IMR-90 (cell line): ENCODE data around the gene FRMD5. TPM values are rescaled to one million over a fixed set of nuclear protein-coding genes. Genes with fewer than 3 reads are reported as not detected.
A peak's percentile ranks its signal among the peaks of the same experiment; 100 is the strongest.

Source experiments
- ATAC-seq: fragments of 200-7000 bp; cut with Tn5 transposase; 2 replicates; pipeline ENCODE4 v1.9.1; 2020; ENCODE audit warnings: low read depth, mild to moderate bottlenecking, moderate library complexity
- BruUV-seq: library from RNA; stranded (reverse); fragments of 400-500 nt; replicated peaks from 2 replicates; lab custom pipeline; 2021; lab: Mats Ljungman, UMichigan
- CTCF ChIA-PET: fragments of 300-600 bp; formaldehyde crosslinking; extraction: SDS; loops from one replicate; lab custom pipeline; 2021; ENCODE audit warnings: antibody characterized with exemption; lab: Yijun Ruan, JAX
- POLR2A ChIA-PET: fragments of 300-600 bp; sonication (Branson Sonifier 250); formaldehyde crosslinking; loops from one replicate; lab custom pipeline; 2022; ENCODE audit warnings: antibody characterized with exemption; ENCODE audit not compliant: unreplicated experiment; lab: Charles Lee
- DNase-seq: peaks from one replicate; pipeline ENCODE4 v3.0.0; 2013
- H2AFZ ChIP-seq: replicated peaks from 2 replicates; pipeline ENCODE3; 2013; ENCODE audit warnings: low read length, mild to moderate bottlenecking; ENCODE audit not compliant: poor library complexity
- H2AK5ac ChIP-seq: 2 replicates; pipeline ENCODE4 v1.6.1; 2013; ENCODE audit warnings: low read depth, low read length, inconsistent platforms
- H2AK9ac ChIP-seq: replicated peaks from 2 replicates; pipeline ENCODE3; 2013; ENCODE audit warnings: mild to moderate bottlenecking, low read depth, low read length, moderate library complexity; ENCODE audit not compliant: poor library complexity
- H2BK120ac ChIP-seq: 2 replicates; pipeline ENCODE4 v1.6.1; 2013; ENCODE audit warnings: low read depth, low read length, inconsistent platforms
- H2BK15ac ChIP-seq: 3 replicates; pipeline ENCODE4 v1.6.1; 2013; ENCODE audit warnings: low read depth, low read length, inconsistent platforms
- H2BK20ac ChIP-seq: 2 replicates; pipeline ENCODE4 v1.6.1; 2013; ENCODE audit warnings: low read depth, mild to moderate bottlenecking, inconsistent platforms, low read length, moderate library complexity
- H2BK5ac ChIP-seq: 2 replicates; pipeline ENCODE4 v1.6.1; 2013; ENCODE audit warnings: mild to moderate bottlenecking, low read depth, low read length, inconsistent platforms; ENCODE audit not compliant: poor library complexity, severe bottlenecking
- H3K14ac ChIP-seq: replicated peaks from 2 replicates; pipeline ENCODE4 v1.6.1; 2013; ENCODE audit warnings: low read depth, low read length, inconsistent platforms
- H3K18ac ChIP-seq: 2 replicates; pipeline ENCODE4 v1.6.1; 2013; ENCODE audit warnings: low read depth, low read length, control low read depth
- H3K23ac ChIP-seq: 2 replicates; pipeline ENCODE4 v1.6.1; 2013; ENCODE audit warnings: low read depth, low read length, inconsistent platforms
- H3K27ac ChIP-seq: 2 replicates; pipeline ENCODE4 v1.5.1; 2013; ENCODE audit warnings: mild to moderate bottlenecking, control low read depth, low read length; ENCODE audit not compliant: insufficient read depth
- H3K27me3 ChIP-seq: 2 replicates; pipeline ENCODE4 v1.6.1; 2013; ENCODE audit warnings: low read length; ENCODE audit not compliant: control insufficient read depth, insufficient read depth
- H3K36me3 ChIP-seq: 2 replicates; pipeline ENCODE4 v1.6.1; 2013; ENCODE audit warnings: low read length, mixed read lengths; ENCODE audit not compliant: control insufficient read depth, insufficient read depth
- H3K4ac ChIP-seq: 2 replicates; pipeline ENCODE4 v1.6.1; 2013; ENCODE audit warnings: low read depth, low read length, inconsistent platforms
- H3K4me1 ChIP-seq: 2 replicates; pipeline ENCODE4 v1.6.1; 2013; ENCODE audit warnings: low read length, mixed read lengths; ENCODE audit not compliant: control insufficient read depth, insufficient read depth
- H3K4me2 ChIP-seq: 2 replicates; pipeline ENCODE4 v1.6.1; 2013; ENCODE audit warnings: low read depth, mild to moderate bottlenecking, control low read depth, low read length, moderate library complexity
- H3K4me3 ChIP-seq: 2 replicates; pipeline ENCODE4 v1.5.1; 2013; ENCODE audit warnings: low read depth, mild to moderate bottlenecking, control low read depth, low read length, moderate library complexity; ENCODE audit not compliant: insufficient read depth
- H3K56ac ChIP-seq: 2 replicates; pipeline ENCODE4 v1.6.1; 2013; ENCODE audit warnings: low read length, inconsistent platforms; ENCODE audit not compliant: insufficient read depth; ENCODE audit errors: extremely low read depth
- H3K79me1 ChIP-seq, 2 experiments: 2 replicates each; pipeline ENCODE4 v1.6.1; 2013; ENCODE audit warnings: low read length in 2 of 2, inconsistent platforms in 1 of 2, low read depth in 1 of 2
- H3K9ac ChIP-seq: 2 replicates; pipeline ENCODE4 v1.6.1; 2013; ENCODE audit warnings: low read depth, low read length, control low read depth
- H3K9me1 ChIP-seq: 2 replicates; pipeline ENCODE4 v1.6.1; 2013; ENCODE audit warnings: low read length, inconsistent platforms; ENCODE audit not compliant: insufficient read depth
- H3K9me3 ChIP-seq: 2 replicates; pipeline ENCODE4 v1.6.1; 2013; ENCODE audit warnings: low read length; ENCODE audit not compliant: control insufficient read depth, insufficient read depth
- H4K20me1 ChIP-seq: 2 replicates; pipeline ENCODE4 v1.6.1; 2013; ENCODE audit warnings: low read length, inconsistent platforms; ENCODE audit not compliant: insufficient read depth
- H4K5ac ChIP-seq: 2 replicates; pipeline ENCODE4 v1.6.1; 2013; ENCODE audit warnings: mild to moderate bottlenecking, low read depth, low read length, control low read depth
- H4K8ac ChIP-seq, 2 experiments: 2 replicates each; pipeline ENCODE4 v1.6.1; 2013; ENCODE audit warnings: low read depth in 2 of 2, low read length in 2 of 2, control low read depth in 1 of 2, inconsistent platforms in 1 of 2
- H4K91ac ChIP-seq: 2 replicates; pipeline ENCODE4 v1.6.1; 2013; ENCODE audit warnings: low read depth, low read length, inconsistent platforms; ENCODE audit not compliant: insufficient read depth
- POLR2A ChIP-seq: IDR thresholded peaks from 2 replicates; pipeline ENCODE4 v1.6.1; 2012; ENCODE audit warnings: mild to moderate bottlenecking, low read depth, low read length
- RFX5 ChIP-seq: IDR thresholded peaks from 2 replicates; pipeline ENCODE4 v1.8.0; 2012; ENCODE audit warnings: low read depth, mild to moderate bottlenecking, low read length, moderate library complexity
- SMC3 ChIP-seq: fragments of 150-350 bp; IDR thresholded peaks from 2 replicates; pipeline ENCODE4 v1.6.1; 2016; ENCODE audit warnings: low read depth, mild to moderate bottlenecking, antibody characterized with exemption, low read length, moderate library complexity
- dilution Hi-C: fragments of 300-500 bp; cut with HindIII; formaldehyde crosslinking; loops from one replicate; pipeline ENCODE4 v1.14.3; 2018; ENCODE audit warnings: low sequenced_read_pairs; ENCODE audit not compliant: unreplicated experiment
- in situ Hi-C: fragments of 300-500 bp; cut with MboI; formaldehyde crosslinking; loops from 3 replicates; pipeline ENCODE4 v1.14.3; 2019; ENCODE audit warnings: low sequenced_read_pairs, inconsistent platforms, mixed read lengths
- intact Hi-C: fragments of 100-400 bp; cut with micrococcal nuclease; formaldehyde crosslinking; loops from 2 replicates; pipeline ENCODE4 v1.10.0; 2022
- polyA plus RNA-seq, 3 experiments: library from polyadenylated mRNA; depleted of rRNA; stranded (reverse); fragments of >200 nt; gene quantifications; 2 replicates each; pipeline ENCODE4 v1.2.3, GENCODE V29; 2012; ENCODE audit warnings: low replicate concordance in 1 of 3
- total RNA-seq: library from RNA; depleted of rRNA; stranded (reverse); fragments of >200 nt; gene quantifications from 2 replicates; pipeline ENCODE4 v1.2.3, GENCODE V29; 2012
- TF ChIP-seq, protein P1 (sequence below): fragments of 150-350 bp; IDR thresholded peaks from 2 replicates; pipeline ENCODE4 v1.6.1; 2017; ENCODE audit warnings: mild to moderate bottlenecking, antibody characterized with exemption, low read length, low read depth

Gene FRMD5
- total and polyA plus RNA-seq, 2 of the 4 experiments (the other 2 are of a cell fraction) = 4.1 to 5.4 TPM

- H3K27me3 ChIP-seq = no peaks in the 10 kb centered on the region
- CTCF ChIA-PET = no interaction called here
- no peak overlapping the region for H3K4me2 ChIP-seq
- no peaks in the 10 kb centered on the region for H3K4me1 ChIP-seq
- no peaks in the 10 kb centered on the region for H3K79me1 ChIP-seq
- no peak overlapping the region for H2AK9ac ChIP-seq
- dilution Hi-C loops (no loop called here), in situ Hi-C loops (no loop called here), intact Hi-C loops (no loop called here)
- no TSS peak for BruUV-seq
- peak; percentile 68; the same call in 1 of the 2 replicates for ATAC-seq
- no peak overlapping the region for H3K4ac ChIP-seq
- H4K20me1 ChIP-seq = no peaks in the 10 kb centered on the region
- H4K5ac ChIP-seq = no peak overlapping the region
- peak overlapping the region in 1 of 2 experiments; percentile 60; a peak in 1 of 4 replicates for H4K8ac ChIP-seq
- no peak overlapping the region for H3K27ac ChIP-seq
- H3K36me3 ChIP-seq = no peaks in the 10 kb centered on the region
- no peak overlapping the region for H2BK20ac ChIP-seq
- POLR2A ChIA-PET = no interaction called here
- peak; percentile 54 for DNase-seq
- no peak overlapping the region for H2BK120ac ChIP-seq
- no peak overlapping the region for H3K23ac ChIP-seq
- H3K4me3 ChIP-seq = no peak overlapping the region
- H2BK5ac ChIP-seq = no peak overlapping the region
- no peak overlapping the region for H4K91ac ChIP-seq
- H3K9me3 ChIP-seq = no peaks in the 10 kb centered on the region
- peaks cover 4% of the 10 kb centered on the region; the same call in 1 of the 2 replicates for H3K9me1 ChIP-seq
- H3K56ac ChIP-seq = no peak overlapping the region
- TF ChIP-seq POLR2A (no peak), SMC3 (no peak), RFX5 (no peak)
- TF ChIP-seq, protein P1, sequence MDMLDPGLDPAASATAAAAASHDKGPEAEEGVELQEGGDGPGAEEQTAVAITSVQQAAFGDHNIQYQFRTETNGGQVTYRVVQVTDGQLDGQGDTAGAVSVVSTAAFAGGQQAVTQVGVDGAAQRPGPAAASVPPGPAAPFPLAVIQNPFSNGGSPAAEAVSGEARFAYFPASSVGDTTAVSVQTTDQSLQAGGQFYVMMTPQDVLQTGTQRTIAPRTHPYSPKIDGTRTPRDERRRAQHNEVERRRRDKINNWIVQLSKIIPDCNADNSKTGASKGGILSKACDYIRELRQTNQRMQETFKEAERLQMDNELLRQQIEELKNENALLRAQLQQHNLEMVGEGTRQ = peak; percentile 72; the same call in 1 of the 2 replicates
- no peak overlapping the region for H2AFZ ChIP-seq
- no peak overlapping the region for H3K9ac ChIP-seq
- no peak overlapping the region for H3K18ac ChIP-seq
- no peak overlapping the region; the same call in 1 of the 2 replicates for H3K14ac ChIP-seq
- no peak overlapping the region for H2BK15ac ChIP-seq
- no peak overlapping the region for H2AK5ac ChIP-seq
Measured at GRCh38 chr15:43966646-43967045, 228.4 kb downstream of the FRMD5 start.
